GM12878 (cell line): Measurements from ENCODE around the gene AGTR2. TPM values are rescaled to one million over a fixed set of nuclear protein-coding genes. Genes with fewer than 3 reads are reported as not detected.

Experiments
- ATAC-seq: fragments of 200-7000 bp; cut with Tn5 transposase; 3 replicates; pipeline ENCODE4 v1.9.1; 2020; ENCODE audit warnings: mild to moderate bottlenecking, moderate library complexity
- Bru-seq: library from RNA; stranded (reverse); fragments of 400-500 nt; gene quantifications from one replicate; lab custom pipeline; 2021; lab: Mats Ljungman, UMichigan
- BruChase-seq, 2 experiments: library from RNA; stranded (reverse); fragments of 400-500 nt; gene quantifications; one replicate each; lab custom pipeline; 2021; lab: Mats Ljungman, UMichigan
- BruUV-seq: library from RNA; stranded (reverse); fragments of 400-500 nt; replicated peaks from 2 replicates; lab custom pipeline; 2021; lab: Mats Ljungman, UMichigan
- CTCF ChIA-PET: fragments of 300-600 bp; sonication (Branson Sonifier 250); formaldehyde crosslinking; extraction: SDS; loops from one replicate; lab custom pipeline; 2021; ENCODE audit warnings: inconsistent platforms; lab: Yijun Ruan, JAX
- POLR2A ChIA-PET: fragments of 350-600 bp; formaldehyde crosslinking; extraction: SDS; loops from one replicate; lab custom pipeline; 2021; ENCODE audit warnings: inconsistent platforms; lab: Charles Lee
- RAD21 ChIA-PET: fragments of 300-600 bp; sonication (Branson Sonifier 250); formaldehyde crosslinking; loops from one replicate; lab custom pipeline; 2023; ENCODE audit warnings: antibody characterized with exemption; ENCODE audit not compliant: unreplicated experiment; lab: Charles Lee
- SMC1A ChIA-PET: fragments of 300-600 bp; sonication (Branson Sonifier 250); formaldehyde crosslinking; loops from one replicate; lab custom pipeline; 2023; ENCODE audit not compliant: unreplicated experiment, uncharacterized antibody; lab: Charles Lee
- DNase-seq: peaks from one replicate; pipeline ENCODE4 v3.0.0-alpha.2; 2011; ENCODE audit warnings: low read depth, low spot score
- FAIRE-seq: peaks from 3 replicates; lab custom pipeline; 2011; peaks lifted over from hg19 to GRCh38; lab: Jason Lieb, UNC
- H2AFZ ChIP-seq: 2 replicates; pipeline ENCODE4 v1.6.0; 2011; ENCODE audit warnings: low read depth, low read length, control low read depth; ENCODE audit not compliant: control insufficient read depth
- H3K27ac ChIP-seq: 2 replicates; pipeline ENCODE4 v1.5.1; 2011; ENCODE audit warnings: control low read depth; ENCODE audit not compliant: control insufficient read depth, insufficient read depth
- H3K27me3 ChIP-seq, 2 experiments: replicated peaks in 1 of 2; 2 replicates each; pipeline versions ENCODE4 v1.6.0 to v1.6.1; 2011; ENCODE audit warnings: low read length in 1 of 2; ENCODE audit not compliant: control insufficient read depth in 2 of 2, insufficient read depth in 2 of 2
- H3K36me3 ChIP-seq, 2 experiments: 2 replicates each; pipeline ENCODE4 v1.5.1; 2011; ENCODE audit warnings: low read length in 1 of 2; ENCODE audit not compliant: control insufficient read depth in 2 of 2, insufficient read depth in 2 of 2
- H3K4me1 ChIP-seq: 2 replicates; pipeline ENCODE4 v1.6.1; 2011; ENCODE audit warnings: mild to moderate bottlenecking, low read length, moderate library complexity, mixed read lengths; ENCODE audit not compliant: control insufficient read depth, insufficient read depth
- H3K4me2 ChIP-seq: 2 replicates; pipeline ENCODE4 v1.6.0; 2011; ENCODE audit warnings: control low read depth; ENCODE audit not compliant: control insufficient read depth, insufficient read depth
- H3K4me3 ChIP-seq: fragments of 200-600 bp; sonication (generic); 2 replicates; pipeline ENCODE4 v1.5.1; 2016
- H3K79me2 ChIP-seq: 2 replicates; pipeline ENCODE4 v1.6.0; 2011; ENCODE audit warnings: low read length; ENCODE audit not compliant: control insufficient read depth, insufficient read depth
- H3K9ac ChIP-seq: 2 replicates; pipeline ENCODE4 v1.8.0; 2011; ENCODE audit warnings: low read length, control low read depth, mixed read lengths; ENCODE audit not compliant: control insufficient read depth, insufficient read depth
- H3K9me3 ChIP-seq: replicated peaks from 3 replicates; pipeline ENCODE4 v1.5.1; 2011; ENCODE audit warnings: mild to moderate bottlenecking, low read length; ENCODE audit not compliant: control insufficient read depth, insufficient read depth
- H4K20me1 ChIP-seq: 2 replicates; pipeline ENCODE4 v1.6.0; 2011; ENCODE audit not compliant: control insufficient read depth, insufficient read depth
- ATF3 ChIP-seq: IDR thresholded peaks from 2 replicates; pipeline ENCODE4 v1.6.1; 2011; ENCODE audit warnings: low read depth, mild to moderate bottlenecking, low read length, moderate library complexity, borderline replicate concordance; ENCODE audit errors: extremely low read depth
- CHD2 ChIP-seq: IDR thresholded peaks from 2 replicates; pipeline ENCODE4 v1.6.1; 2011; ENCODE audit warnings: low read depth, low read length, improper control_type of control experiment, borderline replicate concordance
- EED ChIP-seq: sonication (generic); IDR thresholded peaks from 2 replicates; pipeline ENCODE4 v1.6.1; 2016; ENCODE audit warnings: antibody characterized with exemption, low read depth
- EGR1 ChIP-seq, 2 experiments: IDR thresholded peaks; 1 replicate in 1 of 2; 2 replicates in 1 of 2; pipeline ENCODE4 v1.6.1; 2011 to 2012; ENCODE audit warnings: low read depth in 2 of 2, low read length in 2 of 2, borderline replicate concordance in 1 of 2, mild to moderate bottlenecking in 1 of 2, moderate library complexity in 1 of 2
- FOS ChIP-seq: IDR thresholded peaks from 3 replicates; pipeline ENCODE4 v1.6.1; 2011; ENCODE audit warnings: borderline replicate concordance; ENCODE audit not compliant: insufficient read length; ENCODE audit errors: extremely low read depth
- MLLT1 ChIP-seq: fragments of 450-650 bp; IDR thresholded peaks from 2 replicates; pipeline ENCODE4 v1.6.1; 2016; ENCODE audit warnings: mild to moderate bottlenecking
- WGBS: methylation state at CpG from one replicate; pipeline ENCODE4 v1.1.6; 2016; ENCODE audit warnings: low lambda C conversion rate; ENCODE audit not compliant: insufficient replicate concordance, insufficient coverage; ENCODE audit errors: missing lambda C conversion rate; 5-methylcytosine and 5-hydroxymethylcytosine counted together
- in situ Hi-C: fragments of 300-500 bp; cut with MboI; formaldehyde crosslinking; loops from 9 replicates; pipeline ENCODE4 v1.14.3; 2018; ENCODE audit warnings: mixed read lengths
- intact Hi-C: fragments of 100-400 bp; cut with micrococcal nuclease; formaldehyde crosslinking; loops from one replicate; pipeline ENCODE4 v1.14.2; 2022; ENCODE audit not compliant: unreplicated experiment
- long read RNA-seq, 2 experiments: library from polyadenylated mRNA; unstranded; transcript quantifications; one replicate each; pipeline ENCODE4 v2.0.0, GENCODE V29; 2019 to 2020
- polyA minus RNA-seq, 3 experiments: library from RNA; depleted of rRNA, polyadenylated mRNA; stranded (reverse); fragments of >200 nt; gene quantifications; 2 replicates each; pipeline ENCODE4 v1.2.3, GENCODE V29; 2011
- polyA plus RNA-seq, 11 experiments: library from polyadenylated mRNA; depleted of rRNA in 4 of 11; unstranded in 6 of 11; stranded (reverse) in 5 of 11; fragments of >200 nt; fragmentation: Nextera tagmentation in 4 of 11; fragmentation: Illumina TruSeq in 1 of 11; extraction: Ambion mirVana in 4 of 11; extraction: Trizol in 1 of 11; gene quantifications; 1 replicate in 1 of 11; 2 replicates in 10 of 11; pipeline versions ENCODE4 v1.2.1 to v1.2.3, GENCODE V29; 2011 to 2016; ENCODE audit warnings: inconsistent platforms in 2 of 11, missing spikeins in 2 of 11, low read depth in 1 of 11
- total RNA-seq, 4 experiments: library from RNA; depleted of rRNA in 3 of 4; stranded (reverse); fragments of >200 nt in 3 of 4; fragmentation: Illumina TruSeq in 1 of 4; extraction: Trizol in 1 of 4; gene quantifications; 2 replicates each; pipeline versions ENCODE4 v1.2.1 to v1.2.3, GENCODE V29; 2013 to 2021

AGTR2 gene
- total RNA-seq (2013; cell fraction: nucleolus; rRNA removed), result not detected in 2 replicates
- not detected in 2 replicates for total RNA-seq (2014; rRNA removed)
- total RNA-seq (2014; rRNA removed; fragmentation: Illumina TruSeq; extraction: Trizol), result not detected in 2 replicates
- total RNA-seq (2021), result not detected in 2 replicates
- polyA plus RNA-seq (2011; ENCODE audit: low read depth), result not detected
- polyA plus RNA-seq (2011; rRNA removed), result 0.46 and 0.85 TPM in 2 replicates
- polyA plus RNA-seq (2011; cell fraction: cytosol; rRNA removed), result 0.12 and 0.15 TPM in 2 replicates
- polyA plus RNA-seq (2011; cell fraction: nucleus; rRNA removed), result 0.04 and 0.24 TPM in 2 replicates
- 0.04 TPM in 1 of 2 replicates, not detected in the other for polyA plus RNA-seq (2012)
- not detected in 2 replicates for polyA plus RNA-seq (2014; fragmentation: Illumina TruSeq; extraction: Trizol)
- not detected for polyA plus RNA-seq (2014; fragmentation: Nextera tagmentation; extraction: Ambion mirVana)
- not detected in 2 replicates for polyA plus RNA-seq (2014; rRNA removed)
- polyA plus RNA-seq (2016; fragmentation: Nextera tagmentation; extraction: Ambion mirVana), result not detected
- polyA minus RNA-seq (2011; rRNA and poly(A)+ RNA removed), result 0.10 and 0.22 TPM in 2 replicates
- polyA minus RNA-seq (2011; cell fraction: cytosol; rRNA and poly(A)+ RNA removed), result not detected in 2 replicates
- polyA minus RNA-seq (2011; cell fraction: nucleus; rRNA and poly(A)+ RNA removed), result 0.19 and 0.24 TPM in 2 replicates
- not detected for Bru-seq, nascent RNA
- BruChase-seq, experiment 1, labeled RNA remaining after a 6-hour chase, result not detected
- BruChase-seq, experiment 2, labeled RNA remaining after a 2-hour chase, result not detected
- long read RNA-seq, experiment 1, result 0 reads
- long read RNA-seq, experiment 2, result 0 reads

GRCh38 chrX:116170511-116170910 is at the start of gene AGTR2:
AGTR2 (plus strand) TSS chrX:116170744; CDS start chrX:116172281, 1,537 bp downstream.
- no peak within 1 kb of the TSS for H3K4me3 ChIP-seq
- RAD21 ChIA-PET, result no interaction called here
- H3K9ac ChIP-seq, result no peak within 1 kb of the TSS
- ATAC-seq, result no peak
- no peaks in the 10 kb centered on the region for H4K20me1 ChIP-seq
- in situ Hi-C loops, result no loop called here
- no peaks in the 10 kb centered on the region for H3K9me3 ChIP-seq
- H3K4me2 ChIP-seq, result no peak within 1 kb of the TSS
- no peaks in the 10 kb centered on the region for H3K79me2 ChIP-seq
- no TSS peak for BruUV-seq
- no peak for DNase-seq
- H3K27ac ChIP-seq, result no peak within 1 kb of the TSS
- 36% methylated on average over 3 of the region's 3 CpGs for WGBS
- no peaks in the 10 kb centered on the region for H3K36me3 ChIP-seq
- H2AFZ ChIP-seq, result no peak within 1 kb of the TSS
- TF ChIP-seq ATF3 (no peak), MLLT1 (no peak), EGR1 (IDR thresholded peaks at IDR 0.05; ENCODE audit: borderline replicate concordance in 1 of 2, low read depth in 2 of 2, low read length in 2 of 2) (no peak), EED (no peak), CHD2 (no peak), FOS (no peak)
- TF ChIP-seq, all 136 proteins: peak for 0
- SMC1A ChIA-PET, result no interaction called here
- no peaks in the 10 kb centered on the region for H3K27me3 ChIP-seq
- no peak for FAIRE-seq
- POLR2A ChIA-PET, result no interaction called here
- no peaks in the 10 kb centered on the region for H3K4me1 ChIP-seq
- intact Hi-C loops, result no loop called here
- CTCF ChIA-PET, result interaction anchor here (0.6 to 1.4 kb wide), 2 partner anchors 140 to 179 kb away, joined by 3 to 4 read pairs; no protein-coding TSS in a partner anchor
